Mesodermal cell (in vitro differentiated cells): Measurements from ENCODE around the gene CLCNKA.

Source experiments
- H3K27ac ChIP-seq: 2 replicates; pipeline ENCODE4 v1.7.0; 2013; ENCODE audit warnings: mild to moderate bottlenecking, low read depth, low read length, moderate library complexity; ENCODE audit not compliant: severe bottlenecking
- H3K36me3 ChIP-seq: 2 replicates; pipeline ENCODE4 v1.7.1; 2013; ENCODE audit warnings: mild to moderate bottlenecking, low read length, moderate library complexity; ENCODE audit not compliant: control insufficient read depth, insufficient read depth
- H3K4me1 ChIP-seq: one replicate; pipeline ENCODE4 v1.7.1; 2013; ENCODE audit warnings: mild to moderate bottlenecking, low read length; ENCODE audit not compliant: insufficient read depth, control insufficient read depth, poor library complexity, severe bottlenecking
- H3K4me3 ChIP-seq: 2 replicates; pipeline ENCODE4 v1.7.0; 2013; ENCODE audit warnings: low read length, control low read depth, mild to moderate bottlenecking; ENCODE audit not compliant: insufficient read depth, poor library complexity, severe bottlenecking; ENCODE audit errors: extremely low read depth
- H3K9me3 ChIP-seq: 2 replicates; pipeline ENCODE4 v1.7.1; 2013; ENCODE audit warnings: mild to moderate bottlenecking, low read length, moderate library complexity; ENCODE audit not compliant: control insufficient read depth
- WGBS, 2 experiments: methylation state at CpG; one replicate each; pipeline ENCODE4 v1.1.5; 2013; ENCODE audit warnings: missing lambda C conversion rate in 2 of 2; ENCODE audit not compliant: insufficient coverage in 2 of 2; 5-methylcytosine and 5-hydroxymethylcytosine counted together

Gene CLCNKA

DNA sequence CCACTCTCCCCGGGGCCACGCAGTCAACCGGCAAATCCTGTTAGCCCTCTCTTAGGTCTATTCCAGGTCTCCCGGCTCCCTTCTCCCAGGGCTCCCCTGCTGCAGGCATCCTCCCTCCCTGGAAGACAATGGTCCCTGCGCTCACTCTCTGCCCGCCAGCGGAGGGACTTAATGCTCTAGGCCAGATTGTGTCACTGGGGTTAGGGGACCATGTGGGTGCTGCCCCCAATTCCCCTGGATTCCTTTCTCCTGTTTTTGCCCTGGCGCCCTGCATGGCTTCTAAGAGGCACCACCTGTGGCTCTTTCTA lies 43.4 kb downstream of the CLCNKA start:
- H3K27ac ChIP-seq: no peak overlapping the region
- H3K4me1 ChIP-seq: peaks cover 9% of the 10 kb centered on the region
- H3K9me3 ChIP-seq: no peaks in the 10 kb centered on the region
- WGBS, 2 experiments: 70 to 84% methylated on average over 6 to 8 of the region's 8 CpGs
- H3K36me3 ChIP-seq: no peaks in the 10 kb centered on the region
- no peak overlapping the region for H3K4me3 ChIP-seq

DNA sequence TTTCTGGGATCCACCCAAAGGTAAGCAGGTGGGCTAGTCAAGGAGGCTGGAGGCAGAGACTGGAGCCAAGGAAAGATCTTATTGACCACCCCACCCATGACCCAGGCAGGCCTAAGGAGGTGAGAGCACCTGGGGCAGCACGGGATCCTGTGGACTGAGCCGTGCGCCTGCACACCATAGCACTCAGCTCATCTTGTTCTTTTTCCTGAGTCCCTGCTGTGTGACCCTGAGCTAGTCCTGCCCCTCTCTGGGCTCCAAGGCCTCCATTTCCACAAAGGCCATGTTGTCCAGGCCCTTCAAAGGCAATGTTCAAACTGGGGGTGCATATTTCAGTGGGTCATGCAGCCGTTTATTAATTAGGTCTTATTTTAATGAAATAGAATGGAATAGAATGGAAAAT lies 44.4 kb downstream of the CLCNKA start:
- Histone ChIP-seq H3K9me3 (no peaks in the 10 kb centered on the region), H3K4me3 (no peak overlapping the region), H3K4me1 (peaks cover 9% of the 10 kb centered on the region), H3K36me3 (no peaks in the 10 kb centered on the region), H3K27ac (no peak overlapping the region)
- WGBS, 2 experiments: 89 to 100% methylated on average over 2 to 3 of the region's 4 CpGs

DNA sequence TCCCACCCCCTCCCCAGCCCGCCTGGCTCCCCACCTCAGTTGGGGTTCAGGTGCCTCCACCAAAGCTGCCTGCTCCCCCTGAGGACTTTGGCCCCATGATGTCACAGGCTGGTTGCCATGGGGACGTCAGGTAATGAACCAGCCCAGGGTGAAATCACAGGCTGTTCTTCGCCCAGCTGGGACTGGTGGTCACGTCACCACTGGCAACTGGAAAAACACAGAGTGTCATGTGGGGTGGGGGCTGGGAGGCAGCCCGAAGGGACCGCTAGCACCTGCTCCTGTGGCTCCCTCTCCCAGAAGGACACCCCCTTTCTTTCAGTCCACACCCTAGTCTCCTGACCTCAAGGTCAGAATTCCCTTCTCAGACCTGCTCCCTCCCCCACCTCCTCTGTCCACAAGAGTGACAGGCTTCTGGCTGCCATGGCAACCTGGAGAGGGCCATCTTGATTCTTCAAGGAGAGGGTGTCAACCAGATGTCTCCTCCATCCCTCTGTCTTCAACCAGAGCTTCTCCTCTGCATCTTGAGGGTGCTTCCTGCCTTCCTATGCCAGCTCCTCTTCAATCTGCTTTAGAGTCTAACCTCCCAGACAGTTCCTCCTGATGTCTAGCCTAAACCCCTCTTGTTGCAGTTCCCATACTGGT lies 45.4 kb downstream of the CLCNKA start:
- Histone ChIP-seq H3K27ac (no peak overlapping the region), H3K9me3 (no peaks in the 10 kb centered on the region), H3K4me3 (no peak overlapping the region), H3K4me1 (peaks cover 9% of the 10 kb centered on the region), H3K36me3 (no peaks in the 10 kb centered on the region)
- 73 to 78% methylated on average over 4 to 6 of the region's 6 CpGs for WGBS, 2 experiments

DNA sequence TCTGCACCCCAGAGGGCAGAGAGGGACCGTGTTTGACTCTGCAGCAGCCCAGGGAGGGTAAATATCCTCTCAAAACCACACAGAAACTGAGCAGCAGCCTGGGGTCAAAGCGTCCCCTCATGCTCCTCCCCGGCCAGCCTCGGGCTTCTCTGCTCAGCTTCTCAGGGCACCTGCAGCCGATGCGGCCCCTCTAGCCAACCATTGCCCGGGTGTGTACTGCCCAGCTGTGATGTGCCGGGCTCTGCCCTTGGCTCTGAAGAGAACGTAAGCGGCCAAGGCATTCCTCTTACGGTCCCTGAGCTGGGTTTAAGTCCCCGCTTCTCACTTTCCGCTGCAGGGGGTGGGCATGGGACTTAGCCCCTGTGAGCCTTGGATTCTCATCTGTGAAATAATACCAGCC lies 46.1 kb downstream of the CLCNKA start:
- 84 to 95% methylated on average over 12 to 13 of the region's 13 CpGs for WGBS, 2 experiments
- H3K9me3 ChIP-seq: no peaks in the 10 kb centered on the region
- no peak overlapping the region for H3K4me3 ChIP-seq
- H3K27ac ChIP-seq: no peak overlapping the region
- peaks cover 9% of the 10 kb centered on the region for H3K4me1 ChIP-seq
- no peaks in the 10 kb centered on the region for H3K36me3 ChIP-seq

DNA sequence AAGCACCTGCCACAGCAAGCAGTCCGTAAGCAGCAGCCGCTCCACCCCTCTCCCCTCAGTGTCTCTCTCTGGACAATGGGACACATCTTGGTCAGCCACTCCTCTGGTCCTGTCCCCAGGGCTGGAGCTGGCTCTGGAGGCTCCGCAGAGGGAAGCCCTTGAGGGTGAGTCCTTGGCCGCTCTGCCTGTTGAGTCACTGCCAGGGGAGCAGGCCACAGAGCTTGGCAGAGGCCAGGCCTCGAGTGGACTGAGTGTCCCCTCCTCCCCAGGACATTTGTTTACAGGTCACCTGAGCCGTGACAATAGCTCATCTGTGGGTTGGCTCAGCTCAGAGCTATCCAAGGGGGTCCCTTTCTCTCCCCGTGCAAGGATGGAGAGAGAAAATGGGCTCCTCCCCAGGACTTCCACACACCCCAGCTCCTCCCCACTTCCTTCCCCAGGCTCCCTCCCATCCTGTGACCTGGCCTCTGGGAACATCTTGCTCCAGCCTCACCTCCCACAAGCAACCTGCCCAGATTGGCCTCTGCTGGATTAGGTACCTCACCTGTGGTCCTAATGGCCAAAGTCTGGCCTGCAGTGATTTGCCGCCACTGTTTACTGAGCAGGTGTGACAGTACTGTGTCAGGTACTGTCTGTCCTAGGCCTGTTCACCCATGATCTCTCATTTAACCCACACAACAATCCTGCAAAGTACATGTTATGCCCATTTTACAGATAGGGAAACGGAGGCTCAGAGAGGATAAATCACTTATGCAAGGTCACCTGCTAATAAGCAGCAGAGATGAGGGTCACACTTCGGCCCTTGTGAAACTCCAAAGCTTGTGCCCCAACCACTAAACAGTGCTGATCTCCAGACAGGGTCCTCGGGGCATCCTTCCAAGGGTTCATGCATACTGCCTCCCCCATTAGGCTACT lies 46.8 kb downstream of the CLCNKA start:
- Histone ChIP-seq H3K4me3 (no peak overlapping the region), H3K4me1 (peaks cover 9% of the 10 kb centered on the region), H3K9me3 (no peaks in the 10 kb centered on the region), H3K36me3 (no peaks in the 10 kb centered on the region), H3K27ac (no peak overlapping the region)
- 65 to 78% methylated on average over 8 to 10 of the region's 11 CpGs for whole genome bisulfite sequencing, 2 experiments

DNA sequence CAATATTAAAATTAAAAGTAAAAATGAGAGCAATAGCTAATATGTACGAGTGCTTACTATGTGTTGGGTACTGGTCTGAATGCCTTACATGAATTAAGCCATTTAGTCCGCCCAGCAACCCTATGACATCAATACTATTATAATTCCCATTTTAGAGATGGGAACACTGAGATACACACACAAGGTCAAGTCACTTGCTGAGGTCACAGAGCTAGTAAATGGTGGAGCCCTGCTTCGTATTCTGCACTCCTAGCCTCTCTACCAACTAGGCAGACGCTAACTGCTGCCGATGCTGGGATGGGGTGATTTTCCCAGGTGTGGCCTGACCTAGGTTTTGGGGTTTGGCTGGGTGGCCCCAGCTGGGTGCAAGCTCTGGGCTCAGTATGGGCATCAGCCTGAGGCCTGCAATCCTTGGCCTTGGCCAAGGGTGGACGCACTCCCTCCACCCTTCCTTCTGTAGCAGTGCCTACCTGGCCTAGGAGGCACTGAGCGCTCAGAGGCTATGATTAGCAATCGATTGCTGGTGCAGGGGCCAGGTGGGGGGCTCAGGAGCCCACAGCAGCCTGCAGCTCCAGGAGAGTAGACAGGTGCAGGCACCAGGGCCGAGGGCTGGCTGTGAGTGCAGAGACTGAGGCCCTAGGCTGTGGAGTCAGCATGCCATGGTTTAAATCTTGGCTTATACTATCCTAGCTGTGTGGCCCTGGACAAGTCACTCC lies 49.0 kb downstream of the CLCNKA start:
- no peaks in the 10 kb centered on the region for H3K36me3 ChIP-seq
- 91 to 93% methylated on average over 5 to 7 of the region's 9 CpGs for WGBS, 2 experiments
- no peaks in the 10 kb centered on the region for H3K9me3 ChIP-seq
- H3K4me1 ChIP-seq: peaks cover 7% of the 10 kb centered on the region
- no peak overlapping the region for H3K27ac ChIP-seq
- no peak overlapping the region for H3K4me3 ChIP-seq

DNA sequence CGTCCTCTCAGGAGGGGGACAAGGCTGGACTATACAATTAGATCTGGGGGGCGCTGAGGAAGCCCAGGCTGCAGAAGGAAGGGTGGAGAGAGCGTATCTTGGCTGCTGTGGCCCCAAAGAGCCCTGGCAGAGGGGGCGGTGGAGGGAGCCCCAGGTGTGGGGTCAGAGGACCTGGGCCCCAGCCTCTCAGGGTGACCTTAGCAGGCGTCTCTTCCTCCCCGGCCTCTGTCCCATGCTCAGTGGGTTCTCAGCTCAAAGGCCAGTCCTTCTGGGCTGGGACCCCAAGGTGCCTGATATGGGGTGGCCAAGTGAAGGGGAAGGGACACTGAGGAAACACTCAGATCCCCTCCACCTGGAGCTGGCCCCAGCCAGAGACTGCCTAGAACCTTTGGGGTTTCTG lies 49.8 kb downstream of the CLCNKA start:
- Histone ChIP-seq H3K9me3 (no peaks in the 10 kb centered on the region), H3K4me3 (no peak overlapping the region), H3K27ac (no peak overlapping the region), H3K36me3 (no peaks in the 10 kb centered on the region), H3K4me1 (peaks cover 15% of the 10 kb centered on the region)
- 97% methylated on average over 3 to 5 of the region's 6 CpGs for WGBS, 2 experiments

DNA sequence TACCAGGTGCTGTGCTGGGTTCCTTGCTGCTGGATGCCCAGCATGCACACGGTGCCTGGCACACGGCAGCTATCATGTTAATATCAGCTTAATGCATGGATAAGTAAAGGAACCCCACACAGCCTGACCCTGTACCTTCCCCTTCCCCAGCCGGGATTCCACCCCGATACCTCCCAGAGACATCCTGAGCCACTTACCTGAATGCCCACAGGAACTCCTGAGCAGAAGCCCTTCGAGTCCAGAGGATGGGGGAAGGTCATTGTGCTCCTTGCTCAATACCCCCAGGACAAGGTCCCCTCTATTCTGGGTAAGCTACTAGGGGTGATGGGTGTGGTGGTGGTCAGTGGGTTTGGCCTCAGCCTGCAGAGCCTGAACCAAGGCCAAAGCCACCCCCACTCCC lies 50.3 kb downstream of the CLCNKA start:
- Histone ChIP-seq H3K9me3 (no peaks in the 10 kb centered on the region), H3K27ac (no peak overlapping the region)
- WGBS, 2 experiments: no CpG with 5 or more reads among the region's 5 CpGs

DNA sequence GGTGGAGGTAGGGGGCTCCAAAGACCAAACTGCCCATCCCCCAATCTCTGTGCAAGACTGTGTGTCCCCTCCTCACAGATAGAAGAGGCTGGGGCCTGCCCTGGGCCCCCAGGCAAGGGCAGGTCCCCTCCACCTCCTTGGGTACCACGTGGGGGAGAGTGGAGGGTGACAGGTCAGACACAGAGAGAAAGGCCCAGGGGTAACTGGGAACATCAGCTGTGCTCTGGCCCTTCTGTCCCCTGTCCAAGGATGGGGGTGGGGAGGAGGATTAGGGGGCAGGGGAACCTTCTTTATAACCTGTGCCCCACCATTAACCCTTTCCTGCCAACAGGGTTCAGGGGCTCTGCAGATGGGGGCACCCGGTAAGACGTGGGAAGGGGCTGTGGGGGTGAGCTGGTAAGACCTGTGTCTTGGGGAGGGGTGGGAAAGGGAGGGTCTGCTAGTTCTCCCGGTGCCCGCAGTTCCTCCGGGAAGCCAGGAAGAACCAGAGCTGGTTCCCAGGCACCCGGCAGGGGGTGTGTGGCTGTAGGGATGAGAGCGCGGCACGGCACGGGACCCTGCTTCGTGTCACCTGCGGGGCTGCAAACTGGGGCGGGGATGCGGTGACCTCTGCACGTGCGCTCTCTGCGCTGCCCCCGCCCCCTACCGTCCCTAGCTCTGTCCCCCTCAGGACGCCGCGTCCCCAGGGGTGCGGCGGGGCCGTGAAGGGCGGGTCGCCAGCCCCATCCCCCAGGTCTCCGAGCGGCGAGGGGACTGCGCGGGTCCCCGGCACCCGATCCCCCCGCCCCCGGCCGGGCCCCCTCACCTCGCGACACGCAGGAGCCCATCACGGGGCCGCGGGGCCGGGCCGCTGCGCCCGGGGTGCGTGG lies 51.0 kb downstream of the CLCNKA start:
- H3K4me3 ChIP-seq: peak overlapping the region; percentile 37
- 1 to 4% methylated on average over 17 to 28 of the region's 49 CpGs for WGBS, 2 experiments
- H3K4me1 ChIP-seq: peaks cover 17% of the 10 kb centered on the region
- no peaks in the 10 kb centered on the region for H3K36me3 ChIP-seq
- H3K9me3 ChIP-seq: no peaks in the 10 kb centered on the region
- H3K27ac ChIP-seq: no peak overlapping the region

More for the DNA sequence above, 50.3 kb downstream of the CLCNKA start:
- H3K4me3 ChIP-seq: no peak overlapping the region
- peaks cover 17% of the 10 kb centered on the region for H3K4me1 ChIP-seq
- no peaks in the 10 kb centered on the region for H3K36me3 ChIP-seq

DNA sequence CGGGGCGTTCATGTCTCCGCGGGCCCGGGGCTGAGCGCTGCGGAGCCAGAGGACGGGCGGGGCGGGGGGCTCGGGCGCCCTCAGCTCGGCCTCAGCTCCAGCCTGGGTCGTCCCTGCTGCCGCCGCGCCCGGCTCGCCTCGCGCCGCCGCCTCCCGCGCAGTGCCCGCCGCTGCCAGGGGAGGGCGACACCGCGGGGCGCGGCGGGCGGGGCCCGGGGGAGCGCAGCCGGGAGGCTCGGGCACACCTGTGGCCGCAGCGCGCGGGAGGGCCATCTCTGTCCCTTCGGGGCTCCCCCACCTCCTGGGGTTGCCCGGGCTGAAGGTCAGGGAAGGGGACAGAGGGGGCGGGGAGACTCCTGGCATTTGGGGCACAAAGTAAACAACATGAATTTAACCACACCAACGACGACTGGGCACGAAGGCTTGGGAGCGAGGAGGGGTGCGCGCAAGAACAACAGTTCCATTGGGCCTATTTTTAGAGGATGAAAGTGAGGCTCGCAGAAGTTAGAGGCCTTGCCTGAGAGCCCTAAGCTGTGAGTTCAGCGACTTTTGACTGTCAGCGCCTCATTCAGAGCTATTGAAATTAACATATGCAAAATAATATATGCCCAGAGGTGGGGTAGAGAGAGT lies 51.8 kb downstream of the CLCNKA start, which contains the start of gene FAM131C:
Gene FAM131C (minus strand): TSS at position 162 of the 630 bp plus-strand sequence. CDS start 209 bp downstream, outside the sequence.
- Histone ChIP-seq H3K4me3 (peak within 1 kb of the TSS; percentile 37), H3K27ac (no peak within 1 kb of the TSS), H3K9me3 (no peaks in the 10 kb centered on the region), H3K36me3 (no peaks in the 10 kb centered on the region), H3K4me1 (peaks cover 12% of the 10 kb centered on the region)
- 1 to 4% methylated on average over 5 to 47 of the region's 54 CpGs for WGBS, 2 experiments
